HepG2 (cell line): ENCODE measurements around the gene GFER. TPM values are rescaled to one million over a fixed set of nuclear protein-coding genes. Genes with fewer than 3 reads are reported as not detected.

Experiments
- GATAD2A ChIP-seq: IDR thresholded peaks from 2 replicates; pipeline ENCODE4 v1.6.1; 2016
- GTF2F1 ChIP-seq: fragments of 150-350 bp; IDR thresholded peaks from 2 replicates; pipeline ENCODE4 v1.6.1; 2014; ENCODE audit warnings: low read length
- HIC2 ChIP-seq: sonication (generic); formaldehyde crosslinking; IDR thresholded peaks from 2 replicates; pipeline ENCODE4 v1.9.0; 2022; ENCODE audit warnings: low read depth, missing genetic modification reagents
- HNF1B ChIP-seq: sonication (generic); formaldehyde crosslinking; IDR thresholded peaks from 2 replicates; pipeline ENCODE4 v1.5.1; 2020; ENCODE audit warnings: mild to moderate bottlenecking, moderate library complexity, missing genetic modification reagents
- NCOA5 ChIP-seq: sonication (generic); formaldehyde crosslinking; IDR thresholded peaks from 2 replicates; pipeline ENCODE4 v1.4.0; 2020; ENCODE audit warnings: missing genetic modification reagents
- NFATC3 ChIP-seq: sonication (generic); formaldehyde crosslinking; IDR thresholded peaks from 2 replicates; pipeline ENCODE4 v1.5.1; 2020; ENCODE audit warnings: mild to moderate bottlenecking, missing genetic modification reagents
- NRL ChIP-seq: sonication (generic); formaldehyde crosslinking; IDR thresholded peaks from 2 replicates; pipeline ENCODE4 v1.5.0; 2020; ENCODE audit warnings: missing genetic modification reagents, mild to moderate bottlenecking, moderate library complexity, borderline replicate concordance
- PHB2 ChIP-seq: fragments of 450-650 bp; IDR thresholded peaks from 2 replicates; pipeline ENCODE4 v1.6.1; 2018; ENCODE audit not compliant: partially characterized antibody
- PRMT3 ChIP-seq: sonication (generic); formaldehyde crosslinking; IDR thresholded peaks from 2 replicates; pipeline ENCODE4 v1.8.1; 2022; ENCODE audit warnings: low read depth, mild to moderate bottlenecking, moderate library complexity, missing genetic modification reagents, borderline replicate concordance
- ZNF17 ChIP-seq: sonication (generic); formaldehyde crosslinking; IDR thresholded peaks from 2 replicates; pipeline ENCODE4 v1.5.0; 2020; ENCODE audit warnings: mild to moderate bottlenecking, missing genetic modification reagents
- ZNF33B ChIP-seq: sonication (generic); formaldehyde crosslinking; IDR thresholded peaks from 2 replicates; pipeline ENCODE4 v1.5.1; 2020; ENCODE audit warnings: mild to moderate bottlenecking, missing genetic modification reagents
- ZNF383 ChIP-seq: sonication (generic); formaldehyde crosslinking; IDR thresholded peaks from 2 replicates; pipeline ENCODE4 v1.4.0; 2020; ENCODE audit warnings: missing genetic modification reagents, mild to moderate bottlenecking, borderline replicate concordance
- ZNF614 ChIP-seq: IDR thresholded peaks from 2 replicates; pipeline ENCODE4 v1.6.1; 2018; ENCODE audit warnings: missing biosample characterization, missing genetic modification reagents, inconsistent platforms, borderline replicate concordance
- polyA plus RNA-seq, 8 experiments: library from polyadenylated mRNA; depleted of rRNA in 3 of 8; stranded (reverse) in 7 of 8; unstranded in 1 of 8; fragments of >200 nt; fragmentation: Illumina TruSeq in 4 of 8; extraction: Trizol in 4 of 8; gene quantifications; 2 replicates each; pipeline versions ENCODE4 v1.2.1 to v1.2.3, GENCODE V29; 2011 to 2016; ENCODE audit warnings: low read depth in 4 of 8, missing spikeins in 1 of 8, mixed read lengths in 1 of 8; ENCODE audit not compliant: insufficient read depth in 1 of 8
- total RNA-seq, 5 experiments: library from RNA; depleted of rRNA; stranded (reverse); fragments of >200 nt; fragmentation: Illumina TruSeq; extraction: Trizol; gene quantifications; 2 replicates each; pipeline ENCODE4 v1.2.3, GENCODE V29; 2016; ENCODE audit warnings: low read depth in 1 of 5
- TF ChIP-seq, protein P1 (sequence below): sonication (generic); formaldehyde crosslinking; IDR thresholded peaks from 2 replicates; pipeline ENCODE4 v1.4.0; 2020; ENCODE audit warnings: missing genetic modification reagents
- TF ChIP-seq, protein P2 (sequence below): sonication (generic); formaldehyde crosslinking; IDR thresholded peaks from 2 replicates; pipeline ENCODE4 v1.4.0; 2020; ENCODE audit warnings: missing genetic modification reagents

GFER gene
- total and polyA plus RNA-seq, 2 of the 13 experiments (the other 11 are each of a cell fraction or from before 2014, with no cell fraction given) = 28.6 to 71.7 TPM

DNA sequence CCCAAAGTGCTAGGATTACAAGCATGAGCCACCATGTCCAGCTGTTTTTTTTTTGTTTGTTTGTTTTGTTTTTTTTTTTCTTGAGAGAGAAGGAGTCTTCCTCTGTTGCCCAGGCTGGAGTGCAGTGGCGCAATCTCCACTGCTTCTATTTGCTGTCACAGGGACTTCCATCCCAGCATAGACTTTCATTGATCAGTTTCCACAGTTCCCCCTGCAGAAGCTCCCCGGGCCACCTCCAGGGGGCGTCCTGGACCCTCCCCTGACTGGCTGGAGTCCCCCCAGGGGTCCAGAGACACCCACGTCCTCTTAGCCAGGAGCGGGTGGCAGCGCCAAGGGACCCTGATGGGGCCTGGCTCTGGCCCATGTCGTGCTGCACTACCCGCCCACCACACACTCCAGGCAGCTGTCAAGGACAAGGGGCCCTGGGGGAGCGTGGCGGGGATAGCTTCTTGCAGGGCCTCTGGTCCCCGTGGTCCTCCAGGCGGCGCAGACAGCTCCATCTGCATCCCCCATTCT lies 32.5 kb downstream of the GFER start (continued):
- TF ChIP-seq HIC2 (CRISPR knock-in tag) (peak; percentile 52; the same call in 1 of the 2 replicates), NCOA5 (CRISPR knock-in tag) (0 out of 2 replicates have a peak, but pooled peaks have one; percentile 28), ZNF614 (CRISPR knock-in tag) (no peak), ZNF33B (CRISPR knock-in tag) (no peak), NRL (CRISPR knock-in tag) (no peak), ZNF17 (no peak), GTF2F1 (no peak), NFATC3 (no peak), ZNF383 (CRISPR knock-in tag) (no peak), PHB2 (no peak), HNF1B (CRISPR knock-in tag) (no peak), GATAD2A (CRISPR knock-in tag) (peak; percentile 78), PRMT3 (no peak)
- TF ChIP-seq, protein P1, sequence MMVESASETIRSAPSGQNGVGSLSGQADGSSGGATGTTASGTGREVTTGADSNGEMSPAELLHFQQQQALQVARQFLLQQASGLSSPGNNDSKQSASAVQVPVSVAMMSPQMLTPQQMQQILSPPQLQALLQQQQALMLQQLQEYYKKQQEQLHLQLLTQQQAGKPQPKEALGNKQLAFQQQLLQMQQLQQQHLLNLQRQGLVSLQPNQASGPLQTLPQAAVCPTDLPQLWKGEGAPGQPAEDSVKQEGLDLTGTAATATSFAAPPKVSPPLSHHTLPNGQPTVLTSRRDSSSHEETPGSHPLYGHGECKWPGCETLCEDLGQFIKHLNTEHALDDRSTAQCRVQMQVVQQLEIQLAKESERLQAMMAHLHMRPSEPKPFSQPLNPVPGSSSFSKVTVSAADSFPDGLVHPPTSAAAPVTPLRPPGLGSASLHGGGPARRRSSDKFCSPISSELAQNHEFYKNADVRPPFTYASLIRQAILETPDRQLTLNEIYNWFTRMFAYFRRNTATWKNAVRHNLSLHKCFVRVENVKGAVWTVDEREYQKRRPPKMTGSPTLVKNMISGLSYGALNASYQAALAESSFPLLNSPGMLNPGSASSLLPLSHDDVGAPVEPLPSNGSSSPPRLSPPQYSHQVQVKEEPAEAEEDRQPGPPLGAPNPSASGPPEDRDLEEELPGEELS (CRISPR knock-in tag) = no peak
- TF ChIP-seq, protein P2, sequence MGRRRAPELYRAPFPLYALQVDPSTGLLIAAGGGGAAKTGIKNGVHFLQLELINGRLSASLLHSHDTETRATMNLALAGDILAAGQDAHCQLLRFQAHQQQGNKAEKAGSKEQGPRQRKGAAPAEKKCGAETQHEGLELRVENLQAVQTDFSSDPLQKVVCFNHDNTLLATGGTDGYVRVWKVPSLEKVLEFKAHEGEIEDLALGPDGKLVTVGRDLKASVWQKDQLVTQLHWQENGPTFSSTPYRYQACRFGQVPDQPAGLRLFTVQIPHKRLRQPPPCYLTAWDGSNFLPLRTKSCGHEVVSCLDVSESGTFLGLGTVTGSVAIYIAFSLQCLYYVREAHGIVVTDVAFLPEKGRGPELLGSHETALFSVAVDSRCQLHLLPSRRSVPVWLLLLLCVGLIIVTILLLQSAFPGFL (CRISPR knock-in tag) = no peak
